ENCODE data around the gene GREM2.

GRCh38 chr1:240524356-240525069 is 87.4 kb downstream of the GREM2 start:
- TF ChIP-seq REST (IDR thresholded peaks at IDR 0.05; ENCODE audit: borderline replicate concordance) (no peak), CTCF (IDR thresholded peaks at IDR 0.05; ENCODE audit: poor library complexity, severe bottlenecking) (no peak), TAF1 (IDR thresholded peaks at IDR 0.05; ENCODE audit: low read depth) (no peak), EP300 (conservative IDR thresholded peaks at IDR 0.05; ENCODE audit: poor library complexity, severe bottlenecking) (no peak), POLR2AphosphoS5 (IDR thresholded peaks at IDR 0.05) (no peak), EZH2 (IDR thresholded peaks at IDR 0.05; ENCODE audit: borderline replicate concordance, insufficient read depth, low read length, poor library complexity, severe bottlenecking) (no peak), MXI1 (conservative IDR thresholded peaks at IDR 0.05; ENCODE audit: poor library complexity, severe bottlenecking) (no peak)
